HG03457 (cell line): ENCODE measurements around the gene CCR5.

ENCODE experiments used
- ATAC-seq: cut with Tn5 transposase; IDR thresholded peaks from one replicate; pipeline ENCODE4 v1.9.1; 2021; ENCODE audit warnings: moderate number of reproducible peaks; ENCODE audit not compliant: unreplicated experiment

The CCR5 gene

GRCh38 chr3:46358466-46358865 is 12.3 kb upstream of the CCR5 start:
- no peak for ATAC-seq

- no peak for ATAC-seq
These were observed 10.8 kb upstream of the CCR5 start for GRCh38 chr3:46359733-46360493.

GRCh38 chr3:46360907-46361306 is 9.8 kb upstream of the CCR5 start:
- no peak for ATAC-seq

GRCh38 chr3:46361408-46362283 is 9.1 kb upstream of the CCR5 start:
- no peak for ATAC-seq

- ATAC-seq = no peak
These were observed 5.7 kb upstream of the CCR5 start for GRCh38 chr3:46365041-46365440.

GRCh38 chr3:46365737-46366524 is 4.8 kb upstream of the CCR5 start:
- ATAC-seq = no peak

- ATAC-seq = no peak
These were observed 2.9 kb upstream of the CCR5 start for GRCh38 chr3:46367811-46368210.

GRCh38 chr3:46368569-46368968 is 2.2 kb upstream of the CCR5 start:
- no peak for ATAC-seq

GRCh38 chr3:46369151-46369550 is 1.6 kb upstream of the CCR5 start:
- no peak for ATAC-seq

- ATAC-seq = no peak
These were observed 1.0 kb upstream of the CCR5 start for GRCh38 chr3:46369675-46370132.

GRCh38 chr3:46371519-46372340 is 984 bp downstream of the CCR5 start:
- no peak for ATAC-seq

- no peak for ATAC-seq
These were observed 2.0 kb downstream of the CCR5 start for GRCh38 chr3:46372492-46373359.

- no peak for ATAC-seq
These were observed 4.0 kb downstream of the CCR5 start for GRCh38 chr3:46374755-46375154.

- ATAC-seq = no peak
These were observed 4.5 kb downstream of the CCR5 start for GRCh38 chr3:46375218-46375617.

- ATAC-seq = no peak
These were observed 5.1 kb downstream of the CCR5 start for GRCh38 chr3:46375814-46376213.

GRCh38 chr3:46378426-46378942 is 7.7 kb downstream of the CCR5 start:
- no peak for ATAC-seq

GRCh38 chr3:46380471-46381221 is 9.9 kb downstream of the CCR5 start:
- no peak for ATAC-seq

GRCh38 chr3:46381625-46382024 is 10.9 kb downstream of the CCR5 start:
- ATAC-seq = no peak
